GM18508 (cell line): ENCODE data around the gene CA5A.
"Not testable (repeated sequence)": the region's sequence is repeated elsewhere in the genome, so short reads cannot be mapped to it uniquely, and the experiment has no call there.

Source experiments
- ATAC-seq: cut with Tn5 transposase; IDR thresholded peaks from one replicate; pipeline ENCODE4 v1.9.1; 2021; ENCODE audit warnings: moderate number of reproducible peaks; ENCODE audit not compliant: insufficient read depth, unreplicated experiment

Gene CA5A

DNA sequence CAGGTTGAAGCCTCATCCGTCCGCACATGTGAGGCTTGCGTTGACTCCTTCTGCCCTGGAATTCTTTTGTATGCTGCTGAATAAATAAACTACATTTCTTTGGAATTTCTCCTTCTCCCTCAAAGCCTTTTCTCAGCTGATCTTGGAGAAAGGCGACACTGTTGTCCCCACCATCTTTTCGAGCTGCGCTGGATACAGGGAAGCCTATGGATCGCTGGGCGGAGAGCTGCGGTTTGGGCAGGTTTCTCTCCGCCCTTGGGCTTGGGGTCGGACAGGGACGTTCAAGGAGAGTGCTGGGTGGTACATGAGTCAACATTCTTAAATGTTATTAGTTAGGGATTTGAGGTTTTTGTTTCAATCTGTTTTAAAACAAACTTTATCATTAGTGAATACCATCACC lies 35.8 kb downstream of the CA5A start:
- not testable (repeated sequence) for ATAC-seq

DNA sequence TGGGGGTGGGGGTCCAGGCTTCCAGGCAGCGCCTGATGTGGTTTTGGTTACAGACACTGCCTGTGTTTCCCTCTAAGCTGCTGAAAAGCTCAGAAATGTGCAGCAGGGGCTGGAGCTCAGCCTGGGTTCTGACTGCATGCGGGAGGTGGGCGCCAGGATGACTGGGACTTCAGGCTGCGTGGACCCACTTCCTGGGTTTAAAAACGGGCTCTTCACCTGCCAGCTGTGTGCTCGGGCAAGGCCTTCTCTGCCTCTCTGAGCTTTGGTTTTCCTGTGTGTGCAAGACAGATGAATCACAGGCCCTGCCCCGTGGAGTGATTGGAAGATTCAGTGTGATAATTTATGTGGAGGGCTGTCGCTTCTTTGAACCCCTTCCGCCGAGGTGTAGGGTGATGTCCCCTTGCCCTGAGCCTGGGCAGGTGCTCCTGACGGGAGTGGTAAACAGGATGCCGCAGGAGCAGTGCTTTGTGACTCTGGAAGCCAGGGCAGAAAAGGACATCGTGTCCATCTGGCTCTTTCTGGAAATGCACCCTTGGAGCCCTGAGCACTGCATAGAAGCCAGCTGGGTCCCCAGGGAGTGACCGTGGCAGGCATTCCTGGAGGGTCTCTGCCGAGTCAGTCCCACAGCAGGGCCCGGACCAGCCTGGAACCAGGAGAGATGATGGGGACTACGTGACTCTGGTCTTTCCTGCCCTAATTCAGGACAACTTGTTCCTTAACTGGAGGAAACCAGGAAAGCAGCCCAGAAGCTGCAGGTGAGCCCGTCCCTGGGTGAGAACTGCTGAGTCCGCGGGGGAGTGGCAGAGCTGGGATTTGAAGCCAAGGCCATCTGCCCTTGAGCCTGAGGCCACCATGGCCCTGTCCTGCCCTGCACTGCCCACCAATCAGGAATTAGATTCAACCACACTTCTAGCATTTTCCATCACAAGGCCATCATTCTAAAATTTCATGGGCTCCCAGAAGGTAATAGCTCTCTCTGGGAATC lies 38.5 kb downstream of the CA5A start:
- no peak for ATAC-seq

DNA sequence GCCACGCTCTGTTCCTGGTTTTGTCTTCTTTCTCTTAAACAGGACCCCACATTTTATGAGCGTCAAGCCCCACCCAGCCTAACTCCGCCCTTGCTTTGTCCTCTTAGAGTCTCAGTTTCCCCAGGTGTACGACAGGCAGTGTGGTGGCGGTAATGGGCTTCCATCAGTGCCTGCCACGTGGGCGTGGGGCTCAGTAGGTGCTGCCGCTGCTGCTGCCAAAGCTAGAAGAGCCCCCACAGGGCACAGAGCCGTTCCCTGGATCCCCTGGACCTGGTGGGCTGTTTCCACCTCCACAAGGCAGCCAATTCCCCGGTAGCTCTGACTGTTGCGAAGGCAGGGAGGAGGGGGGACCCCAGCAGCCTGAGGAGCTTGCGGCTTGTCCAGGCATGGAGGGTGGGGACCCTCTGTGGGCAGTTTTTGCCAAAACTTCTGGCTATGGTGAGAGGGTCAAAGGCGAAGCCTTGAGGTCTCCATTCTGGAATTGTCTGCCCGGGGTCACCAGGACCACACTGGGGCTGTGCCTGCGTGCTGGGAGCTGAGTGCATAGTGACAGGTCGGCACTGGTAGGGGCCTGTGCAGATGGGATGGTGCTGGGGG lies 39.3 kb downstream of the CA5A start:
- ATAC-seq, result not testable (repeated sequence)

DNA sequence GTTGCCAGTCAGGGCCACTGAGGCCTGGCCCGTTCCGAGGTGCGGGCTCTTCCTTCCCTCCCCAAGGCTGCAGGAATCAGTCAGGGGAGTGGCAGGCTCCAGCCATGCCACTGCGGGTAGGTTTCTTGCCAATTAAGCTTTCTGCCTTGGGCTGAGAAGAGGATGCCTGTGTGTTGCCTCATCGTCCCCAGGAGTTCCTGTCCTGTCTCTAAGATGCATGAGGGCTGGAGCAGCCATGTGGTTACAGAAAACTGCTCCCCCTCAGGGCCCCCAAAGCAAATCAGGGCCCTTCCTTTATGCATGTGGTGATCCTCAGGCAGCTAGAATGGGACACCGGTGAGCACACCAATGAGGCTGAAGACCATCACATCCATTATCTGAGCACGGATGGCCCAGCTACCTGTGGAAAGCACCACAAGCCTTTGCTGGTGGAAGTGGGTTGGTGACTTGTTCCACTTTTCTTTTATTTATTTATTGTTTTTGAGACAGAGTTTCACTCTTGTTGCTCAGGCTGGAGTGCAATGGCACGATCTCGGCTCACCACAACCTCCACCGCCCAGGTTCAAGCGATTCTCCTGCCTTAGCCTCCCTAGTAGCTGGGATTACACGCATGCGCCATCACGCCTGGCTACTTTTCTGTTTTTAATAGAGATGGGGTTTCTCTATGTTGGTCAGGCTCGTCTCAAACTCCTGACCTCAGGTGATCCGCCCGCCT lies 40.0 kb downstream of the CA5A start:
- ATAC-seq, result not testable (repeated sequence)

DNA sequence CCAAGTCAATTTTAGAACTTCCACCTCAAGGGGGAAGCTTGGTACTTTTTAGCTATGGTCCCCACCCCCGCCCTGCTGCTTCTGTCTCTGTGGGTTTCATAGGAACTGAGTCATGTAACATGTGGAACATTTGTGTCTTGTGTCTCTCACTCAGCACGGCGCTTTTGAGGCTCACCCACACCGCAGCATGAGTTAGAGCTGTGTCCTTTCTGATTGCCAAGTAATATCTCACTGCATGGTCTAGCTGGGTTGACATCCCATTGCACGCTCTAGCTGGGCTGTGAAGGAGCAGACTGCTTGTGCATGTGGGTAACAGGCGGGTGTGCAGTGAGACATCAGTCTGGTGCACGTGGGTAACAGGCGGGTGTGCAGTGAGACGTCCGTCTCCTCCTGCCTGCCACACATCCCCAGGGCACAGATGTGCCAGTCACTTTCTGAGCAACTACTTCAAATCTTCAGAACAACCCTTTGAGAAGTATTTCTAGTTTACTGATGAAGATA lies 40.6 kb downstream of the CA5A start:
- no peak for ATAC-seq

GRCh38 chr16:87894005-87894404 lies 42.3 kb downstream of the CA5A start:
- not testable (repeated sequence) for ATAC-seq

- no peak for ATAC-seq
These were observed 44.6 kb downstream of the CA5A start for GRCh38 chr16:87891764-87892163.

GRCh38 chr16:87889762-87890161 lies 46.6 kb downstream of the CA5A start:
- not testable (repeated sequence) for ATAC-seq

DNA sequence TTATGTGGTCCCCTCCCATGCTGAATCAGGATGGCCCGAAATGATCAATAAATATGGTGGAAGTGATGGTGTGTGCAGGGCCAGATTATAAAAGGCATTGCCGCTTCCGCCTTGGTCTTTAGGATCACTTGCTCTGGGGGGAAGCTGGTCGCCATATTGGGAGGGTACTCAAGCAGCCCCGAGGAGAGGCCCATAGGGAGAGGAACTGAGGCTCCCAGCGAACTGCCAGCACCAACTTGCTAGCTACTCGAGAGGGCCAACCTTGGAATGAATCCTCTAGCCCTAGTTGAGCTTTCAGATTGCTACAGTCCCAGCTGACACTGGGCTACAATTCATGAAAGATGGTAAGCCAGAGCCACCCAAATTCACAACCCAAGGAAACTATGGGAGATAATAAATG lies 48.0 kb downstream of the CA5A start:
- ATAC-seq, result not testable (repeated sequence)

DNA sequence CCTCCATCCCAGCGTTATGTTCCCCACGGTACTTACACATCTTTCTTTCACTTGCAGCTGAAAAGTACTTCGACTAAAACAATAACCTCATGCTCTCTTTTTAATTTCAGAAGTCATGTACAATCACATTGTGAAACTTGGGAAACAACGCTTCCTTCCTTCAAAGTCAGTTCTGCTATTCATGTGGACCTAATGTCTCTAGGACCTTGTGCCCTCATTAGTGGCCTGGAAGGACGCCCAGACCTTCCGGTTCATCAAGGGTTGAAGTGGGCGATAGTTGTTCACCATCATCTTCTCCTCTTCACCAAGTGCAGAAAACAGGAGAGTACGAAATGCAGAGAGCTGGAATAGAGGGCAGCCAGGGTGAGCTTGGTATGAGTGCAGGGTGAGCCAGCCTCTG lies 48.4 kb downstream of the CA5A start:
- ATAC-seq, result not testable (repeated sequence)

DNA sequence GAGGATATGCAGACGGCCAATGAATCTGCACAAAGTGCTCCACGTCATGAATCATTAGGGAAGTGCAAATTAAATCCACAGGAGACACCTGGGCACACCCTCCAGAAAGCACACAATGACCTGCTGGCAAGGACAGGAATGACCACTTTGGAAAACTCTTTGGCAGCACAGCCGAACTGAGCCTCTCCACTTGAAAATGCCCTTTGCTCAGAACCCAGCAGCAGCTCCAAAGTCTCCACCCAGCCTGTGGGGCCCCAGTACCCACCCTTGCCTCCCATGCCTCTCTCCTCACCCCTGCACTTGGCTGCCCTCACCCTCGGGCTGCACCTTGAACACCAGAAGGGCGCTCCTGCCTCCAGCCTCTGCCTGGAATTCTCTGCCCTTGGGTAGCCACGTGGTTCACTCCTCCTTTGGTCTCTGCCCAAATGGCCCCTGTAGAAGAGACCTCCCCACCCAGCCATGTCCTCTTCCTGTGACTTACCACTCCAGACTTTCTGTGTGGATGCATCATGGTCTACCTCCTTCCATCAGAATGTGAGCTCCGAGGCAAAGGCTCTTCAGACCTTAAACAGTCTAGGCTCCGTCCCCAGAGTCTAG lies 50.9 kb downstream of the CA5A start:
- not testable (repeated sequence) for ATAC-seq

- ATAC-seq, result no peak
These were observed 53.8 kb downstream of the CA5A start for GRCh38 chr16:87882436-87883019.

GRCh38 chr16:87881324-87882200 lies 54.8 kb downstream of the CA5A start:
- no peak for ATAC-seq

GRCh38 chr16:87880117-87880696 lies 56.1 kb downstream of the CA5A start:
- ATAC-seq, result no peak

- not testable (repeated sequence) for ATAC-seq
These were observed 56.8 kb downstream of the CA5A start for GRCh38 chr16:87879411-87880013.

GRCh38 chr16:87878704-87879103 lies 57.6 kb downstream of the CA5A start:
- ATAC-seq, result no peak

DNA sequence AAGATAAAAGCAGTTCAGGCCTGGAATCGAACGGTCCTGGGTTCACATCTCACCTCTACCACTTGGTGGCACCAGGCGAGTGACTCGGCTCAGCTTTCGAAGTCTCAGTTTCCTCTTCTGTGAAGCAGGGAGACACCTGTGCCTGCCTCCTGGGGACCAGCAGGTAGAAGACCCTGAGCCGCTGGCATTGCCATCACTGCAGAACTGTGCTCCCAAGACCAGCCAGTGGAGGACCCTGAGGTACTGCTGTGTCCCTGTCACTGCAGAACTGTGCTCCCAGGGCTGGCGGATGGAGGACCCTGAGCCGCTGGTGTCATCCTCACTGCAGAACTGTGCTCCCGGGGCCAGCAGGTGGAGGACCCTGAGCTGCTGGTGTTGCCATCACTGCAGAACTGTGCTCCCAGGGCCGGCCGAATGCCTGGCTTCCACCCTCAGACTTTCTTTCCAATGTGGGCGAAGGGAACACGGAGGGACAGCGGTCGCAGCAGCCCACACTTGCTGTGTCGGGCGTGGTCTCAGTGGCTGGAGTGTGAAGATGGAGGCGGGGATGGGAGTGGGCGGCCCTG lies 58.3 kb downstream of the CA5A start:
- ATAC-seq, result no peak
